NT2/D1 (cell line): ENCODE measurements around the gene ADARB2.

ENCODE experiments used
- YY1 ChIP-seq: IDR thresholded peaks from 2 replicates; pipeline ENCODE4 v1.6.1; 2011; ENCODE audit not compliant: insufficient read length, insufficient read depth
- ZNF274 ChIP-seq: IDR thresholded peaks from 2 replicates; pipeline ENCODE4 v1.6.1; 2011; ENCODE audit warnings: mild to moderate bottlenecking, low read depth, low read length

GRCh38 chr10:1754506-1755153 lies 17.3 kb upstream of the ADARB2 start:
- TF ChIP-seq YY1, result no peak
- TF ChIP-seq ZNF274, result no peak
